GM21515 (cell line): Measurements from ENCODE around the gene CEACAM1.
"Not testable (repeated sequence)": the region's sequence is repeated elsewhere in the genome, so short reads cannot be mapped to it uniquely, and the experiment has no call there.

Experiments used
- ATAC-seq: cut with Tn5 transposase; IDR thresholded peaks from one replicate; pipeline ENCODE4 v1.9.1; 2021; ENCODE audit not compliant: unreplicated experiment

CEACAM1 gene

DNA sequence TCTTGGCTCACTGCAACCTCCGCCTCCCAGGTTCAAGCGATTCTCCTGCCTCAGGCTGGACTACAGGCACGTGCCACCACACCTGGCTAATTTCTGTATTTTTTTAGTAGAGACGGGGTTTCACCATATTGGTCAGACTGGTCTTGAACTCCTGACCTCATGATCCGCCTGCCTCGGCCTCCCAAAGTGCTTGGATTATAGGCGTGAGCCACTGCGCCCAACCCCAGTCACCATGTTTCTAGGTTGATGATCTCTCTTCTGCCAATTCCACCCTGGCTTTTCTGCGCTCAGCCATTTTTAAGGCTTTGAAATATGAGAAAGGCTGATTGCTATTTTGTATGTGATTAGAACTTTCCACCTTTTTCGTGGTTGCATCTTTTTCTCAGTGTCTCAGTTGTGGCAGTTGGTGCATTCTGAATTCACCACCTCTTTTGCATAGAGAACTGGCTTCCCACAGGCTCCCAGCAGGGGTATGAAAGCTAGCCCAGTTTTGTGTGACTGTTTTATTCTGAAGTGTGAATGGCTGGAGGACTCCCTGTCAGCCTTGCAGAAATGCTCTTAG lies 15.5 kb downstream of the CEACAM1 start:
- no peak for ATAC-seq

DNA sequence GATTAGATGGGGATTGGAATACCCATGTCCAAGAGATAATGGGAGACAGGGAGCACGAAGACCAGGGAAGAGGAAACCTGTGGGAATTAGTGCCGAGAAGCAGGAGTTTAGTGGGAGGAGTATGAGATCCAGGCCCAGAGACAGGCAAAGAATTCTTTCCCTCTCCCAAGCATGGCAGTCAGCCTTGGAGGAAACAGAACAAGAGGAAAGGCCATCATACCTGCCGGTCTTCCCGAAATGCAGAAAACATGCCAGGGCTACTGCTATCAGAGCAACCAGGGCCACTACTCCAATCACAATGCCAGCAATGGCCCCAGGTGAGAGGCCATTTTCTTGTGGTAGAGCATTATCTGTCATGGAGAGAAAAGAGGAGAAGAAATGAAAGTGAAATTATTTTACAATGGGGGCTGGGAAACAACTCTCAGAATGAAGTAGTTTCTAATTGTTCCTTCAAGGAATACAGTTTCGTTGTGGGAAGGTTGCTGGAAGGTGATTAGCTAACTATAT lies 16.1 kb downstream of the CEACAM1 start:
- no peak for ATAC-seq

DNA sequence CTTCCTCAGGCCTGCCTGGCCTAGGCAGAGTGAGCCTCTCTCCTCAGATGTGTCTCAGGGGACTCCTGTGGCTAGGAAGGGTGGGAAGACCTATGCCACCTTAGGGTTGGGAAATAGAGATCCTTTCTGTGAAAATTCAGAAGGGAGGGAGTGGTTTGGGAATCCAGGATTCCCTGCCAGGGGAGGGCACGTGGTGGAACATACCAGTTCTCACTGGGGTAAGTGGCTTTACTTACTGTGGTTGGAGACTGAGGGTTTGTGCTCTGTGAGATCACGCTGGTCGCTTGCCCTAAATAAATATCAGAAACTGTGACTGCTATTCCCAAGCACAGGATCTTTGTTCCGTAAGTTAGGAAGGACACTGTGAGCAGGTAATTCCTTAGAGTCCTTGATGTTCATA lies 16.9 kb downstream of the CEACAM1 start:
- no peak for ATAC-seq

DNA sequence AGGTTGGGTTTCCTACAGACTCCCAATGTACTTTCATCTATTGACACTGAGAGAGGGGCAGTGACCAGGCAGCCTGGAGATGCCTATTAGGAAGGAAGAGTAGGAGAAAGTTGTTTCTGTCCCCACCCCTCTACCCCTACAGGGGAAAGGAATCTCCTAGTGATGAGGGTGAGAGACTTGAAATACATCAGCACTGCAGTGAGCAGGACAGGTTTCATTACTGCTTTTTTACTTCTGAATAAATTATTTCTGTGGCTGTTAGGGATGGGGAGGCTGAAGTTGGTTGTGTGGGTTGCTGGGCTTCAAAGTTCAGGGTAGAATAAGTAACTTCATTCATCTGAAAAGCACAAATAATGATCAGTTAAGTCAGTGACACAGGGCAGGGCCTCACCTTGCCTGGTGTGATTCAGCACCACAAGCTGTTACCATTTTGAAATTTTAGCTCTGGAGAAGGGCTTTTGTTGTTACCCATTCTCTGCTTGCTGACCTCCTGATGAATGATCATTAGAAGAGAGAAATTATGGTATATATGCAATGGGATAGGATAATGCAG lies 19.3 kb downstream of the CEACAM1 start:
- ATAC-seq, result no peak

DNA sequence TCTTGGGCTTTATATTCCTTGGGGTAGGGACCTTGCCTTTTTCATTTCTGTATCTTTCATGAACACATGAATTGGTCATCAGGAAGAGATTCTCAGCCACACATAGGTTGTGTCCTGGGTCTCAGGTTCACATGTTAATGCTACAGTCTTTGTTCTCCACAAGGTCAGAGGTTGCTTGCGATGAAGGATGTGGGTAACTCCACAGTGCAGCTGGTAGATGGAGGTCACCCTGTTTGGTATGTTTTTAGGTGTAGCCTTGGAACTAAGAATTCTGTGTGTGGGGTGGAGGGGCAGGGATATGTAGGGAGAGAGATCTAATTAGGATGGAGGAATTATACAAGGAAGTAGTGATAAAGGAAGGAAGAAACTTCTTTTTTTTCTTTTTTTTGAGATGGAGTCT lies 23.2 kb downstream of the CEACAM1 start:
- ATAC-seq, result no peak

DNA sequence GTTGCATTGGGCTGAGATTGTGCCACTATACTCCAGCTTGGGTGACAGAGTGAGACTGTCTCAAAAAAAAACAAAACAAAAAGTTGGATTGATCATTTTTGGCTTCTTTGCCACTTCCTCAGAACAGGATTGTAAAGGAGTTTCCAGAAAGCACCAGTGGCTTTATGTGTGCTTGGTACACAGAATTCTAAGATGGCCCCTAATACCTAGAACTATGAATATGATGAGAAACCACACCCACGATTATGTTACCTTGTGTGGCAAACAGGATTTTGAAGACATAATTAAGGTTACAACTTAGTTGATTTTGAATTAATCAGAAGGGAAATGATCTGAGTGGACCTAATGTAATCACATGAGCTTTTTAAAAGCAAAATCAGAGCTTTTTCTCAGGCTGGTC lies 26.5 kb downstream of the CEACAM1 start:
- no peak for ATAC-seq

DNA sequence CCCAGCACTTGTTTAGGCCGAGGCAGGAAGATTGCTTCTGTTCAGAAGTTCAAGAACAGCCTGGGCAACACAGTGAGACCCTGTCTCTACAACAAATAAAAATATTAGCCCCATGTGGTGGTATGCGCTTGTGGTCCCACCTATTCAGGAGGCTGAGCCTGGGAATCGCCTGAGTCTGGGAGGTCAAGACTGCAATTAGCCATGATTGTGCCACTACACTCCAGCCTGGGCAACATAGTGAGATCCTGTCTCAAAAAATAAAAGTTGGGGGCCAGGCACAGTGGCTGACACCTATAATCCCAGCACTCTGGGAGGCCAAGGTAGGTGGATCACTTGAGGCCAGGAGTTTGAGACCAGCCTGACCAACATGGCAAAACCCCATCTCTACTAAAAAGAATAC lies 27.0 kb downstream of the CEACAM1 start:
- not testable (repeated sequence) for ATAC-seq

DNA sequence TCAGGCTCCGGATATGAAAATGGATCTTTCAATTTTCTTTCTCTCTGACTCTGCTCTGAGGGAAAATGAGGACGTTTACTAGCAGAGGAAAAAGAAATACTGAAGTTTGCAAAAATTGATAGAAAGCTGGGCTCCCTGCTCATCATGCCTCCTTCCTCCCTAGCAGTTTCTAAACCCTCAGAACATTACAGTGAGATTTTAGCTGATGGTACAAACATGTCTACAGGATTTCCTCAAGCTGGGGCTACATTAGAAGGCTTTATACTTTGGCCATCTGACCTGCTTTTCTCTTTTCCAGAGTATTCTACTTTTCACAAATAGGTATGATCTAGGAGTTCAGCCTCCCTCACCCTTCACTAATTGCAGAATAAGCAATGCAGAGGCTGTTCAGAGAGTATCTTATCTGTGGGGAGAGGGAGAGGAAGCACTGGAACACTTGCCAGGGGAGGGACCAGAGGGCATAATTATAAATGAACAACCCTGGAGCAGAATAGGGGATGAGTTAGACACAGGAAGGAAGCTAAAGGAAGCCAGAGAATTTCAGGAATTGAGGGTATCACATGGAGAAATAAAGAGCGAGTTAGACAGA lies 30.0 kb downstream of the CEACAM1 start:
- no peak for ATAC-seq

DNA sequence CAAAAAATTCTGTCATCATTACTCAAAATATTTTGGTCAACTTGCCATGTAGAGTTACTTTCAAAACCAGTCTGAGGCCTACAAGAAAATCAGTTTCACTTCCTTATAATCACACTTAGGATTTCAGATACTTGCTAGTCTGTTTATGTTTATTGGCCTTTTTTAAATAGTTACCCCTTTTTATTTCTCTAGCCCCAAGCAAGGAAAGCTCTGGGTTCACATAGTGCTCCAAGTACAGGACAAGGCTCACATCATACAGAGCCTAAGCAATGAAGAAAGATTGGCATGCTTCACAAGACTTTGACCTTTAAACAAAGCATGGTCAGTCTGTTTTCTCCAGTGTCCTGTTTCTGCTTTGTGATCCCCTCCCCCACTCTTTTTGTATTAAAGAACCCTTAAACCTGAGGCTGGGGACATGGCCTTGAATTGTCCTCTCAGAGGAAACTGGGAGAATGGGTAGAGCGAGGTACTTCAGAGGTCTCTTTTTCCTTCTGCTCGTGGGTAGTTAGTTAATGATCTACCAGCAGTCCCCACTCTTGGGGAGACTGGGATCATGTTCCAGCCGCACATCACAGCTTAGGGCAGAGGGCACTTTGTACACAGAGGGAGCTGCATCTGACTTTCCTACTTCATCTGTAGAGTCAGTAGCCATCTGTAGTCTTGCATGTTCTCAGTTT lies 30.7 kb downstream of the CEACAM1 start:
- no peak for ATAC-seq

DNA sequence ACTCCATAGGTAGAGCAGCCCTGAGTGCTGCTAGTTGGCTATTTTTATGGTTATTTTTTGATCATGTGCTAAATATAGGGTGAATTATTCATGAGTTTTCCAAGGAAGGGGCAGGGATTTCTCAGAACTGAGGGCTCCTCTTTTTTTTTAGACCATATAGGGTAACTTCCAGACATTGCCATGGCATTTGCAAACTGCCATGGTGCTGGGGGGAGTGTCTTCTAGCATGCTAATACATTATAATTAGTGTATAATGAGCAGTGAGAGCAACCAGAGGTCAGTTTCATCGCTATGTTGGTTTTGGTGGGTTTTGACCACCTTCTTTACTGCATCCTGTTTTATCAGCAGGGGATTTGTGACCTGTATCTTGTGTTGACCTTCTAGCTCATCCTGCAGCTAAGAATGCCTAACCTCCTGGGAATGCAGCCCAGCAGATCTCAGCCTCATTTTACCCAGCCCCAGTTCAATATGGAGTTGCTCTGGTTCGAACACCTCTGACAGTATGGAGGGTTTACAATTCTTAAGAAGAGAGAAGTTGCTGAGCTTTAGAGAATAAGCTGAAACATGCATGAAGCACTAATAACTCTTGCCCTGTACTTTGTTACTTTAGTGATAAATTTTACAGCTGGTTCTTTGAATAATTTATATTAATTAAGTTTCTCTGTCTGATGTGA lies 31.7 kb downstream of the CEACAM1 start:
- no peak for ATAC-seq

DNA sequence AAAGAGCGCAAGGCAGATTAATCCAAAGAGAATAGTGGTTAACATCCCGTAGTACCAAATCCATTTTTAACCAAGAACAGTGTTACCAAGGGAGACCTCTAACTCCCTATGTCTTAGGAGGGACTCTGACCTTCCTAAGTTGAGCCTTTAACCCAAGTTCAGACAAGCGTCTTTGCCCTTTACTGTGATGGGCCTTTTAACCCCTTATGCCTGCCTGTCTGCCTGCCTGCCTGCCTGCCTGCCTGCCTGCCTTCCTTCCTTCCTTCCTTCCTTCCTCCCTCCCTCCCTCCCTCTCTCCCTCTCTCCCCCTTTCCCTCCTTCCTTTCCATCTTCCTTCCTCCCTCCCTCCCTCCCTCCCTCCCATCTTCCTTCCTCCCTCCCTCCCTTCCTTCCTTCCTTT lies 32.6 kb downstream of the CEACAM1 start:
- no peak for ATAC-seq

DNA sequence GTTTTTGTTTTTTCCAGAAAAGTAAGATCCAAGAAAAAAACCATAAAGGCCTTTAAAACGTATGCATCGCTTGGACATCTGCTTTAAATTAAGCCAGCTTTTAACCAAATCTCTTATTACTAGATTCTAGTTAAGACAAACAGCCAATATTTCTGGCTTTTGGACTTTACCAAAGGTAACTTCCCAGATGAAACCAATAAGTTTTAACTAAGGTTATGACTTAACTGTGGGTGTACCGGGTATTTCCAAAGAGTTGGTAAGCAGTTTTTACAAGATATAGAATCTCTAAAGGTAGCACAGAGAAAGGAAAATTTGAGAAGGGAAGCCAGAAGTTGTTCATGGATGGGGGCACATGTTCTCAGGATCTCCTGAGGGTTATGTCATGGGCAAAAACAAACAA lies 34.0 kb downstream of the CEACAM1 start:
- ATAC-seq, result no peak

DNA sequence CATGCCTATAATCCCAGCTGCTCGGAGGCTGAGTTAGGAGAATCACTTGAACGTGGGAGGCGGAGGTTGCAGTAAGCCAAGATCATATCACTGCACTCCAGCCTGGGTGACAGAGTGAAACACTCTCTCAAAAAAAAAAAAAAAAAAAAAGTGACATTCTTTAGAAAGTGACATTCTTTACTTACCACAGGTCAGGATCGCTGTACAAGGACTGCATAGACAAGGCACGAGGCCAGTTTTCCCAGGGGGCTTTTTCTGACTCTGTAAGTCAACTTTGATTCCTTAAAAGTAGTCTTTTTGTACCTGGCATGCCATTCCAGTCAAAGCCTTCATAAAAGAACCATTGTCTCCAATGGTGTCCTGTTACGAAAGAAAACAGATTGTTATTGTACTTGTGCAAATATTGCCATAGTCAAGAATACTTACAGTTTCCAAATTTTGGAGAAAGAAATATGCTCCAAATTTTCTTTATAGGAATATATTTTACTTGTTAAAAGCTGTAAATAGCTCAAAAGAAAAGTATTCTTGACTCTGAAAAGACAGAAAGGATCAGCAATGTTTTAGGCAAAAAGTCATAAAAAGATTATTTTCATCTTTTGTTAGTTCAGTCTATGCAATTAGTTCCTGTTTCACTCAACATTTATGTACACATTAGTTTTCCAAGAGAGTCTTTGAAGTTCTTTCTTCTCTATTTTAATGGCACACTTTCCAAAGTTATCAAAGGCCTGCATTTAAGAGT lies 39.3 kb downstream of the CEACAM1 start:
- no peak for ATAC-seq

DNA sequence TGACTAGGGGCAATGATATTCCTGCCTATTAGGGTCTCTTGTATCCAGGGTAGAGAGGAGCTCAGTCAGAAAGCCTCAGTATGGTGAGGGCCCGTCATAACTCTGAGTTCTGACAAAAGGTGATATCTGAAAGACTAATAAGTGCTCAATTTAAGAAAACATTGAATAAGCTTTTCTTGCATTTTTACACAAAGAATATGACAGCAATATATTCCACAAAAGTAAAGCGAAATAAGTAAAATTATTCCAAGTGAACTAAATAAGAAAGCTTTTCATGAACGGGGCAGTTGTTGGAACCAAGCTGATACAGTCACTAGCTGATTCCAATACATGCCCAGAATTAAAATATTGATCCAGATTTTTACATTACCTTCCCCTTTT lies 40.5 kb downstream of the CEACAM1 start:
- no peak for ATAC-seq

DNA sequence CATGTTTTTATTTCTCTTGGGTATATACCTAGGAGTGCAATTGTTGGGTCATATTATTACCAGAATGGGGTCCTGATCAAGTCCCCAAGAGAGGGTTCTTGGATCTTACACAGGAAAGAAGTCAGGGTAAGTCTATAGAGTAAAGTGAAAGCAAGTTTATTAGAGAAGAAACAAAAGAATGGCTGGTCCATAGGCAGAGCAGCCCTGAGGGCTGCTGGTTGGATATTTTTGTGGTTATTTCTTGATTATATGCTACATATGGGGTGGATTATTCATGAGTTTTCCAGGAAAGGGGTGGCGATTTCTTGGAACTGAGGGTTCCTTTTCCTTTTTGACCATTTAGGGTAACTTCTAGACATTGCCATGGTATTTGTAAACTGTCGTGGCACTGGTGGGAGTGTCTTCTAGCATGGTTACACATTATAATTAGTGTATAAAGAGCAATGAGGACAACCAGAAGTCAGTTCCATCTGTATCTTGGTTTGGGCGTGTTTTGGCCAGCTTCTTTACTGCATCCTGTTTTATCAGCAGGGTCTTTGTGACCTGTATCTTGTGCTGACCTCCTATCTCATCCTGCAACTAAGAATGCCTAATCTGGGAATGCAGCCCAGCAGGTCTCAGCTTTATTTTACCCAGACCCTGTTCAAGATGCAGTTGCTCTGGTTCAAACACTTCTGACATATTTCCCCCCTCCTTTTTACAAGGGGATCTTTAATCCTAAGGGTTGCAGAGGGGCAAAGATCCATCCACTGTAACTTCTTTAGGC lies 41.1 kb downstream of the CEACAM1 start:
- ATAC-seq, result no peak

DNA sequence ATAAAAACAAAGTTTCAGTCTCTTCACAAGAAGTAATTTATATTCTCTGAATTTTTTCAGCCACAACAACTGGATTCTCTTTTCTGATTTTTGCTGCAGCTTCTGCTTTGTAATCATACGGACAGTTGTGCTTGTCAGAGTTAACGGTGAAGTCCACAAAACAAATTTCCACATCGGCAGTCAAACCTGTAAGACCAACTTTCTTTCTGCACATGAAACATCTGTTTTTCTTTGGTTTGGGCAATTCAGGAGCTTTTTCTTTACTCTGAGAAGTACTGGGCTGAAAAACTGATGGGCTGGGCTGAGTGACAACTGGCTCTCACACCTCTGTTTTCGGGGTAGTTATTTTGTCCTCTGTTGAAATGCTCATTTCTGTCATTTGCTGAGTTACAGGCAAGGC lies 43.2 kb downstream of the CEACAM1 start:
- not testable (repeated sequence) for ATAC-seq

DNA sequence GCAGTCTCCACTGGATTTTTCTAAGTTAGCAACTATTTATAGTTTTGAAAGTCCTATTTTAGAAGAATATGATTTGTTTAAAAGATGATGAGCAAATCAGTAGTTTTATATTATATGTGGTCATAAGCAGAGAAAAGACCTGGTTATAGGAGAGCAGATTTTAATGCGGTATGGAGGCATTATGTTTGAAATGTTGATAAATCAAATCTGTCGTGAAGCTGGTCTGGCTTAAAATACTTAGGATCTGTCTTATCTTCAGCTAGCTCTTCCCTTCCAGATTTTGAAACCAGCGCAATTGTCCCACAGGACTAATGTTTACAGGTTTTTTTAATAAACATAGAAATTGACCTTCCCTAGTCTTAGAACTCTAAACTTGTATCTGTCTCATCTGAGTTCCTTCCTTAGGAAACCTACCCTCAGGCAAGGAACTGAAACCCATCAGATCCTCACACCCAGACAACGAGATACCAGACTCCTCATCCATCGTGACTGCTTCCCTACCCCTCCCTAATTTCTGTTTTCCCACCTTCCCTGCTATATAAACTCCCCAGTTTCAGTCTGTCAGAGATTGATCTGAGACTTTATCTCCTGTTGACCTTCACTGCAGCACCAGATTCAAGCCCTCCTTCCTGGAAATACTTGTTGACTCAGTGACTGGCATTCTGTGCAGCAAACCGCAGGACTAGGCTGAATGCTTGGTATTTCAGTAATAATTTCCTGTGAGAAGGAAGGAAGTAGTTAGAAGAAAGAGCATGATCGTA lies 47.8 kb downstream of the CEACAM1 start:
- ATAC-seq, result no peak

DNA sequence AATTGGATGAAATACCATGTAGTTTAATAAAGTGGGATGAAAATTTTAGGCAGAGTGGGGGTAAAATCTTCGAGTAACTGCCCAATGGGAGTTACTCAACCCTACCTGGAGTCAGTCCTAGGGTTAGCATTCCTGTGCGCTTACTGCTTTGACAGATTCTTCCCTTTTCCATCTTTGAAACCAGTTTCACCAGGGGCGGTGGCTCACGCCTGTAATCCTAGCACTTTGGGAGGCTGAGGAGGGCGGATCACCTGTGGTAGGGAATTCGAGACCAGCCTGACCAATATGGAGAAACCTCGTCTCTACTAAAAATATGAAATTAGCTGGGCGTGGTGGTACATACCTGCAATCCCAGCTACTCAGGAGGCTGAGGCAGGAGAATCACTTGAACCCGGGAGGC lies 48.5 kb downstream of the CEACAM1 start:
- no peak for ATAC-seq

DNA sequence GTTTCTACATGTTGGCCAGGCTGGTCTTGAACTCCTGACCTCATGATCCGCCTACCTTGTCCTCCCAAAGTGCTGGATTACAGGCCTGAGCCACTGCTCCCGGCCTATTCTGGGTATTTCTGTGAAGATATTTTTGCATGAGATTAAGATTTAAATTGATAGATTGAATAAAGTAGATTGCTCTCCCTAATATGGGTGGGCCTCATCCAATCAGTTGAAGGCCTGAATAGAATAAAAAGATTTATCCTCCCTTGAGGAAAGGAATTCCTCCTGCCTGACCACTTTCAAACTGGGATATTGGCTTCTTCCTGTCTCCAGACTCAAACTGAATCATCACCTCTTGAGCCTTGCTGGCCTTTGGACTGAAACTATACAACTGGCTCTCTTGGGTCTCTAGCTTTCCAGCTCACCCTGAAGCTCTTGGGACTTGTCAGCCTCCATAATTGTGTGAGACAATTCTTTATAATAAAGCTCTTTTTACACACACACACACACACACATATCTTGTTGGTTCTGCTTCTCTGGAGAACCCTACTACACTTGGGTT lies 49.4 kb downstream of the CEACAM1 start:
- ATAC-seq, result no peak
